NCI-H1048 (cell line): ENCODE data around the gene GPRIN2.
"Not testable (repeated sequence)": the region's sequence is repeated elsewhere in the genome, so short reads cannot be mapped to it uniquely, and the experiment has no call there.

Experiments used
- DNase-seq: peaks from one replicate; lab custom pipeline; 2025; lab: John Stamatoyannopoulos, UW

GPRIN2 gene

GRCh38 chr10:46556515-46557318 is at the start of gene GPRIN2:
TSS of gene GPRIN2 (minus strand) at chr10:46556658. CDS start at chr10:46550736, 5,922 bp downstream.
- no peak for DNase-seq

GRCh38 chr10:46600516-46600915 is 44.1 kb upstream of the GPRIN2 start:
- DNase-seq, result not testable (repeated sequence)

- DNase-seq, result not testable (repeated sequence)
These were observed 41.3 kb upstream of the GPRIN2 start for GRCh38 chr10:46597616-46598246.

- not testable (repeated sequence) for DNase-seq
These were observed 40.1 kb upstream of the GPRIN2 start for GRCh38 chr10:46596570-46596969.

- DNase-seq, result not testable (repeated sequence)
These were observed 38.1 kb upstream of the GPRIN2 start for GRCh38 chr10:46594453-46595063.

GRCh38 chr10:46593307-46593706 is 36.8 kb upstream of the GPRIN2 start:
- not testable (repeated sequence) for DNase-seq

GRCh38 chr10:46591053-46591452 is 34.6 kb upstream of the GPRIN2 start:
- not testable (repeated sequence) for DNase-seq

- not testable (repeated sequence) for DNase-seq
These were observed 33.1 kb upstream of the GPRIN2 start for GRCh38 chr10:46589589-46589988.

- not testable (repeated sequence) for DNase-seq
These were observed 31.8 kb upstream of the GPRIN2 start for GRCh38 chr10:46588221-46588620.

- DNase-seq, result not testable (repeated sequence)
These were observed 31.1 kb upstream of the GPRIN2 start for GRCh38 chr10:46587546-46587945.

GRCh38 chr10:46585246-46585645 is 28.8 kb upstream of the GPRIN2 start:
- DNase-seq, result not testable (repeated sequence)

- not testable (repeated sequence) for DNase-seq
These were observed 27.7 kb upstream of the GPRIN2 start for GRCh38 chr10:46584196-46584595.

GRCh38 chr10:46582568-46582967 is 26.1 kb upstream of the GPRIN2 start:
- not testable (repeated sequence) for DNase-seq

GRCh38 chr10:46581997-46582396 is 25.5 kb upstream of the GPRIN2 start:
- DNase-seq, result not testable (repeated sequence)

- not testable (repeated sequence) for DNase-seq
These were observed 22.9 kb upstream of the GPRIN2 start for GRCh38 chr10:46579378-46579777.

GRCh38 chr10:46578474-46579178 is 22.2 kb upstream of the GPRIN2 start, which contains the start of gene SYT15:
TSS of gene SYT15 (plus strand) at chr10:46579128. CDS start at chr10:46579169, 41 bp downstream.
- not testable (repeated sequence) for DNase-seq

GRCh38 chr10:46577624-46578473 is 21.4 kb upstream of the GPRIN2 start:
- not testable (repeated sequence) for DNase-seq

- not testable (repeated sequence) for DNase-seq
These were observed 17.4 kb upstream of the GPRIN2 start for GRCh38 chr10:46573884-46574283.

GRCh38 chr10:46573314-46573713 is 16.9 kb upstream of the GPRIN2 start:
- not testable (repeated sequence) for DNase-seq

GRCh38 chr10:46572765-46573164 is 16.3 kb upstream of the GPRIN2 start:
- not testable (repeated sequence) for DNase-seq

- DNase-seq, result not testable (repeated sequence)
These were observed 14.2 kb upstream of the GPRIN2 start for GRCh38 chr10:46570655-46571054.
